ENCODE results near the gene CLDN11. TPM values are rescaled to one million over a fixed set of nuclear protein-coding genes. Genes with fewer than 3 reads are reported as not detected.

Gene CLDN11
- total RNA-seq (2014; rRNA removed; shearing (Covaris generic)) = 0.66 and 1.7 TPM in 2 replicates

- H3K27me3 ChIP-seq (replicated peaks) = no peaks in the 10 kb centered on the region
- peaks cover 10% of the 10 kb centered on the region for H3K4me1 ChIP-seq (replicated peaks)
- H3K4me3 ChIP-seq = peak within 1 kb of the TSS; percentile 28
- H3K36me3 ChIP-seq = no peaks in the 10 kb centered on the region
- H3K9me3 ChIP-seq (replicated peaks) = no peaks in the 10 kb centered on the region
- H3K27ac ChIP-seq = no peak within 1 kb of the TSS
- DNase-seq (ENCODE audit: low read depth in 1 of 2, low spot score in 2 of 2) = no peak
Observed at GRCh38 chr3:170418422-170419398, at the start of gene CLDN11. Gene CLDN11, plus strand, starts transcription at chr3:170418868. Its CDS starts 199 bp downstream, at chr3:170419067.

GRCh38 chr3:170368921-170369320 lies 49.7 kb upstream of the CLDN11 start:
- H3K9me3 ChIP-seq (replicated peaks) = no peaks in the 10 kb centered on the region
- peaks cover 6% of the 10 kb centered on the region for H3K4me1 ChIP-seq (replicated peaks)
- no peak for DNase-seq (ENCODE audit: low read depth in 1 of 2, low spot score in 2 of 2)
- H3K27me3 ChIP-seq (replicated peaks) = no peaks in the 10 kb centered on the region
- no peak overlapping the region for H3K4me3 ChIP-seq
- H3K36me3 ChIP-seq = peaks cover 80% of the 10 kb centered on the region
- H3K27ac ChIP-seq = no peak overlapping the region

GRCh38 chr3:170372190-170372879 lies 46.3 kb upstream of the CLDN11 start:
- no peak overlapping the region for H3K27ac ChIP-seq
- no peak for DNase-seq (ENCODE audit: low read depth in 1 of 2, low spot score in 2 of 2)
- H3K4me3 ChIP-seq = no peak overlapping the region
- H3K27me3 ChIP-seq (replicated peaks) = no peaks in the 10 kb centered on the region
- H3K4me1 ChIP-seq (replicated peaks) = no peaks in the 10 kb centered on the region
- H3K36me3 ChIP-seq = peaks cover 74% of the 10 kb centered on the region
- H3K9me3 ChIP-seq (replicated peaks) = no peaks in the 10 kb centered on the region; the same call in 1 of the 2 replicates

- no peaks in the 10 kb centered on the region for H3K4me1 ChIP-seq (replicated peaks)
- no peaks in the 10 kb centered on the region for H3K27me3 ChIP-seq (replicated peaks)
- no peak overlapping the region for H3K4me3 ChIP-seq
- no peak overlapping the region for H3K27ac ChIP-seq
- H3K36me3 ChIP-seq = peaks cover 91% of the 10 kb centered on the region
- no peak for DNase-seq (ENCODE audit: low read depth in 1 of 2, low spot score in 2 of 2)
- no peaks in the 10 kb centered on the region for H3K9me3 ChIP-seq (replicated peaks)
Observed at GRCh38 chr3:170383567-170383966, 35.1 kb upstream of the CLDN11 start.

- no peaks in the 10 kb centered on the region for H3K9me3 ChIP-seq (replicated peaks)
- no peak for DNase-seq (ENCODE audit: low read depth in 1 of 2, low spot score in 2 of 2)
- no peak overlapping the region for H3K27ac ChIP-seq
- H3K4me3 ChIP-seq = no peak overlapping the region
- no peaks in the 10 kb centered on the region for H3K27me3 ChIP-seq (replicated peaks)
- H3K4me1 ChIP-seq (replicated peaks) = no peaks in the 10 kb centered on the region
- peaks cover 90% of the 10 kb centered on the region for H3K36me3 ChIP-seq
Observed at GRCh38 chr3:170386468-170386867, 32.2 kb upstream of the CLDN11 start.

- Histone ChIP-seq H3K27ac (no peak overlapping the region), H3K4me1 (replicated peaks) (no peaks in the 10 kb centered on the region), H3K4me3 (no peak overlapping the region), H3K36me3 (peaks cover 89% of the 10 kb centered on the region), H3K9me3 (replicated peaks) (no peaks in the 10 kb centered on the region), H3K27me3 (replicated peaks) (no peaks in the 10 kb centered on the region)
- DNase-seq (ENCODE audit: low read depth in 1 of 2, low spot score in 2 of 2) = no peak
Observed at GRCh38 chr3:170387950-170388349, 30.7 kb upstream of the CLDN11 start.

- Histone ChIP-seq H3K27ac (no peak overlapping the region), H3K36me3 (peaks cover 70% of the 10 kb centered on the region), H3K4me1 (replicated peaks) (no peaks in the 10 kb centered on the region), H3K9me3 (replicated peaks) (no peaks in the 10 kb centered on the region), H3K4me3 (no peak overlapping the region), H3K27me3 (replicated peaks) (no peaks in the 10 kb centered on the region)
- DNase-seq (ENCODE audit: low read depth in 1 of 2, low spot score in 2 of 2) = no peak
Observed at GRCh38 chr3:170391108-170391507, 27.6 kb upstream of the CLDN11 start.

- DNase-seq (ENCODE audit: low read depth in 1 of 2, low spot score in 2 of 2) = no peak
- H3K27me3 ChIP-seq (replicated peaks) = no peaks in the 10 kb centered on the region
- H3K9me3 ChIP-seq (replicated peaks) = no peaks in the 10 kb centered on the region
- H3K36me3 ChIP-seq = peaks cover 30% of the 10 kb centered on the region
- no peaks in the 10 kb centered on the region for H3K4me1 ChIP-seq (replicated peaks)
- H3K27ac ChIP-seq = no peak overlapping the region
- H3K4me3 ChIP-seq = no peak overlapping the region
Observed at GRCh38 chr3:170397685-170398084, 21.0 kb upstream of the CLDN11 start.

- no peaks in the 10 kb centered on the region for H3K36me3 ChIP-seq
- H3K27ac ChIP-seq = no peak overlapping the region
- no peaks in the 10 kb centered on the region for H3K4me1 ChIP-seq (replicated peaks)
- no peak overlapping the region for H3K4me3 ChIP-seq
- no peaks in the 10 kb centered on the region for H3K27me3 ChIP-seq (replicated peaks)
- no peak for DNase-seq (ENCODE audit: low read depth in 1 of 2, low spot score in 2 of 2)
- no peaks in the 10 kb centered on the region for H3K9me3 ChIP-seq (replicated peaks)
Observed at GRCh38 chr3:170405101-170405500, 13.6 kb upstream of the CLDN11 start.

- Histone ChIP-seq H3K27me3 (replicated peaks) (no peaks in the 10 kb centered on the region), H3K27ac (no peak overlapping the region), H3K9me3 (replicated peaks) (no peaks in the 10 kb centered on the region), H3K4me3 (no peak overlapping the region), H3K36me3 (no peaks in the 10 kb centered on the region), H3K4me1 (replicated peaks) (peaks cover 12% of the 10 kb centered on the region)
- peak in 1 of 2 experiments; percentile 18 for DNase-seq (ENCODE audit: low read depth in 1 of 2, low spot score in 2 of 2)
Observed at GRCh38 chr3:170410428-170411029, 8.1 kb upstream of the CLDN11 start.

GRCh38 chr3:170413291-170413690 lies 5.4 kb upstream of the CLDN11 start:
- Histone ChIP-seq H3K4me3 (no peak overlapping the region), H3K27me3 (replicated peaks) (no peaks in the 10 kb centered on the region), H3K9me3 (replicated peaks) (no peaks in the 10 kb centered on the region), H3K36me3 (no peaks in the 10 kb centered on the region), H3K27ac (no peak overlapping the region), H3K4me1 (replicated peaks) (peaks cover 12% of the 10 kb centered on the region)
- DNase-seq (ENCODE audit: low read depth in 1 of 2, low spot score in 2 of 2) = no peak

GRCh38 chr3:170414202-170414663 lies 4.4 kb upstream of the CLDN11 start:
- peaks cover 12% of the 10 kb centered on the region for H3K4me1 ChIP-seq (replicated peaks)
- peak overlapping the region; percentile 12; the same call in 1 of the 2 replicates for H3K27ac ChIP-seq
- DNase-seq (ENCODE audit: low read depth in 1 of 2, low spot score in 2 of 2) = peak; percentile 52 to 81
- no peaks in the 10 kb centered on the region for H3K27me3 ChIP-seq (replicated peaks)
- H3K9me3 ChIP-seq (replicated peaks) = no peaks in the 10 kb centered on the region
- H3K36me3 ChIP-seq = no peaks in the 10 kb centered on the region
- H3K4me3 ChIP-seq = no peak overlapping the region

GRCh38 chr3:170417090-170417489 lies 1.6 kb upstream of the CLDN11 start:
- no peak for DNase-seq (ENCODE audit: low read depth in 1 of 2, low spot score in 2 of 2)

More at GRCh38 chr3:170417090-170417489, 1.6 kb upstream of the CLDN11 start:
- no peak overlapping the region for H3K4me3 ChIP-seq
- no peaks in the 10 kb centered on the region for H3K36me3 ChIP-seq
- no peaks in the 10 kb centered on the region for H3K9me3 ChIP-seq (replicated peaks)
- peaks cover 12% of the 10 kb centered on the region for H3K4me1 ChIP-seq (replicated peaks)
- H3K27me3 ChIP-seq (replicated peaks) = no peaks in the 10 kb centered on the region
- H3K27ac ChIP-seq = no peak overlapping the region
